RWPE2 (cell line): ENCODE data around the gene TMEM131.

Experiments used
- ATAC-seq: fragments of 200-7000 bp; cut with Tn5 transposase; 3 replicates; pipeline ENCODE4 v1.9.1; 2021; ENCODE audit warnings: low read depth
- DNase-seq: peaks from one replicate; pipeline ENCODE4 v3.0.0-alpha.2; 2020; ENCODE audit warnings: low spot score
- H3K27ac ChIP-seq: fragments of 450-650 bp; 2 replicates; pipeline ENCODE4 v1.5.1; 2017; ENCODE audit warnings: mild to moderate bottlenecking; ENCODE audit not compliant: poor library complexity, severe bottlenecking
- H3K27me3 ChIP-seq: fragments of 250-450 bp; sonication (Bioruptor Pico); 2 replicates; pipeline ENCODE4 v1.5.1; 2021; ENCODE audit warnings: mild to moderate bottlenecking, moderate library complexity; ENCODE audit not compliant: insufficient read depth, poor library complexity, severe bottlenecking
- H3K36me3 ChIP-seq: fragments of 250-450 bp; sonication (Bioruptor Pico); 2 replicates; pipeline ENCODE4 v1.5.1; 2020; ENCODE audit warnings: low read depth, mild to moderate bottlenecking, moderate library complexity
- H3K4me1 ChIP-seq: fragments of 250-450 bp; sonication (Bioruptor Pico); 2 replicates; pipeline ENCODE4 v1.5.1; 2021; ENCODE audit warnings: mild to moderate bottlenecking, moderate library complexity; ENCODE audit not compliant: insufficient read depth, poor library complexity, severe bottlenecking
- H3K4me3 ChIP-seq: fragments of 250-450 bp; sonication (Bioruptor Pico); 2 replicates; pipeline ENCODE4 v1.5.1; 2021; ENCODE audit warnings: mild to moderate bottlenecking, moderate library complexity; ENCODE audit not compliant: severe bottlenecking
- H3K9me3 ChIP-seq: fragments of 250-450 bp; sonication (Bioruptor Pico); 2 replicates; pipeline ENCODE4 v1.5.1; 2021; ENCODE audit warnings: mild to moderate bottlenecking, moderate library complexity; ENCODE audit not compliant: severe bottlenecking
- TF ChIP-seq, protein P1 (sequence below): fragments of 450-650 bp; IDR thresholded peaks from one replicate; pipeline ENCODE4 v1.5.1; 2017; ENCODE audit warnings: mild to moderate bottlenecking, moderate library complexity; ENCODE audit not compliant: poor library complexity, severe bottlenecking

The TMEM131 gene

GRCh38 chr2:98012561-98012991 lies 16.8 kb upstream of the TMEM131 start:
- H3K27ac ChIP-seq, result no peak overlapping the region
- H3K27me3 ChIP-seq, result no peaks in the 10 kb centered on the region
- H3K4me1 ChIP-seq, result no peaks in the 10 kb centered on the region
- H3K4me3 ChIP-seq, result no peak overlapping the region
- TF ChIP-seq, protein P1, sequence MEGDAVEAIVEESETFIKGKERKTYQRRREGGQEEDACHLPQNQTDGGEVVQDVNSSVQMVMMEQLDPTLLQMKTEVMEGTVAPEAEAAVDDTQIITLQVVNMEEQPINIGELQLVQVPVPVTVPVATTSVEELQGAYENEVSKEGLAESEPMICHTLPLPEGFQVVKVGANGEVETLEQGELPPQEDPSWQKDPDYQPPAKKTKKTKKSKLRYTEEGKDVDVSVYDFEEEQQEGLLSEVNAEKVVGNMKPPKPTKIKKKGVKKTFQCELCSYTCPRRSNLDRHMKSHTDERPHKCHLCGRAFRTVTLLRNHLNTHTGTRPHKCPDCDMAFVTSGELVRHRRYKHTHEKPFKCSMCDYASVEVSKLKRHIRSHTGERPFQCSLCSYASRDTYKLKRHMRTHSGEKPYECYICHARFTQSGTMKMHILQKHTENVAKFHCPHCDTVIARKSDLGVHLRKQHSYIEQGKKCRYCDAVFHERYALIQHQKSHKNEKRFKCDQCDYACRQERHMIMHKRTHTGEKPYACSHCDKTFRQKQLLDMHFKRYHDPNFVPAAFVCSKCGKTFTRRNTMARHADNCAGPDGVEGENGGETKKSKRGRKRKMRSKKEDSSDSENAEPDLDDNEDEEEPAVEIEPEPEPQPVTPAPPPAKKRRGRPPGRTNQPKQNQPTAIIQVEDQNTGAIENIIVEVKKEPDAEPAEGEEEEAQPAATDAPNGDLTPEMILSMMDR, result no peak
- no peaks in the 10 kb centered on the region for H3K9me3 ChIP-seq
- ATAC-seq (no peak), DNase-seq (no peak)
- no peaks in the 10 kb centered on the region for H3K36me3 ChIP-seq

- TF ChIP-seq, protein P1, result no peak
- H3K36me3 ChIP-seq, result no peaks in the 10 kb centered on the region
- no peak for DNase-seq
- no peaks in the 10 kb centered on the region for H3K9me3 ChIP-seq
- no peak overlapping the region for H3K4me3 ChIP-seq
- no peak for ATAC-seq
- no peaks in the 10 kb centered on the region for H3K4me1 ChIP-seq
- no peaks in the 10 kb centered on the region for H3K27me3 ChIP-seq
- H3K27ac ChIP-seq, result no peak overlapping the region
These were observed 14.4 kb upstream of the TMEM131 start for GRCh38 chr2:98009887-98010760.

DNA sequence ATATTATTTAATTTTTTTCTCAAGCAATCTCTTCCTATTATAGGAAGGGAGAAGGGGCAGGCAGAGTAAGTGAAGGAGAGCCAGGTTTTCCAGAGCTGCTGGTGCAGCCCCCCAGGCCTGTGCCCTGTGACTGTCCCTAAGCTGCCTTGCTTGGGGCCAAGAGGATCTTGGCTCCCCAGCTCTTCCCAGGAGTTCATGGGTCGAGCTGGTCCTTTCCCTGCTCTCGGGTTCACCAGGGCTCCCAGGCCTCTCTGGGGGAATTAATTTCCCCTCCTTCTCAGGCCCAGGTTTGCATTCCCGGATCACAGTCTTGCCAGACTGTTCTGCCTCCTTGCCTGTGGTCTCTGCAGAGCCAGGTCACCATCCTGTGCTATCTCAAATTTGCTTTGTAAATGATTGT lies 12.7 kb upstream of the TMEM131 start:
- no peaks in the 10 kb centered on the region for H3K36me3 ChIP-seq
- H3K4me3 ChIP-seq, result no peak overlapping the region
- no peak for ATAC-seq
- TF ChIP-seq, protein P1, result no peak
- no peak for DNase-seq
- no peaks in the 10 kb centered on the region for H3K4me1 ChIP-seq
- no peaks in the 10 kb centered on the region for H3K9me3 ChIP-seq
- no peaks in the 10 kb centered on the region for H3K27me3 ChIP-seq
- no peak overlapping the region for H3K27ac ChIP-seq

- no peak overlapping the region for H3K27ac ChIP-seq
- H3K36me3 ChIP-seq, result no peaks in the 10 kb centered on the region
- no peaks in the 10 kb centered on the region for H3K27me3 ChIP-seq
- no peaks in the 10 kb centered on the region for H3K4me1 ChIP-seq
- H3K9me3 ChIP-seq, result no peaks in the 10 kb centered on the region
- DNase-seq (no peak), ATAC-seq (no peak)
- TF ChIP-seq, protein P1, result no peak
- no peak overlapping the region for H3K4me3 ChIP-seq
These were observed 10.6 kb upstream of the TMEM131 start for GRCh38 chr2:98006378-98006777.

- DNase-seq (no peak), ATAC-seq (no peak)
- no peak overlapping the region for H3K4me3 ChIP-seq
- H3K36me3 ChIP-seq, result no peaks in the 10 kb centered on the region
- no peaks in the 10 kb centered on the region for H3K27me3 ChIP-seq
- no peaks in the 10 kb centered on the region for H3K4me1 ChIP-seq
- TF ChIP-seq, protein P1, result no peak
- H3K27ac ChIP-seq, result no peak overlapping the region
- H3K9me3 ChIP-seq, result no peaks in the 10 kb centered on the region
These were observed 8.9 kb upstream of the TMEM131 start for GRCh38 chr2:98004613-98005012.
